GM12892 (cell line): ENCODE measurements around the gene ABL1.

Experiments used
- DNase-seq: peaks from one replicate; pipeline ENCODE4 v3.0.0; 2011; ENCODE audit not compliant: insufficient read length
- FAIRE-seq: peaks from 2 replicates; lab custom pipeline; 2011; peaks lifted over from hg19 to GRCh38; lab: Jason Lieb, UNC
- POLR2A ChIP-seq: IDR thresholded peaks from 2 replicates; pipeline ENCODE4 v1.6.1; 2011; ENCODE audit warnings: low read depth, low read length, control low read depth
- POLR2AphosphoS5 ChIP-seq: IDR thresholded peaks from 2 replicates; pipeline ENCODE4 v1.6.1; 2011; ENCODE audit warnings: low read depth, low read length, control low read depth
- TAF1 ChIP-seq: IDR thresholded peaks from 2 replicates; pipeline ENCODE4 v1.6.1; 2011; ENCODE audit warnings: low read depth, mild to moderate bottlenecking, control low read depth, low read length, borderline replicate concordance

Gene ABL1

GRCh38 chr9:130879863-130880411 is 44.9 kb downstream of the ABL1 start:
- no peak for TF ChIP-seq POLR2AphosphoS5
- TF ChIP-seq TAF1: no peak
- TF ChIP-seq POLR2A: no peak
- no peak for DNase-seq
- FAIRE-seq: no peak

GRCh38 chr9:130880599-130881220 is 45.7 kb downstream of the ABL1 start:
- FAIRE-seq: no peak

GRCh38 chr9:130881516-130881915 is 46.5 kb downstream of the ABL1 start:
- TF ChIP-seq TAF1: no peak
- no peak for TF ChIP-seq POLR2A
- TF ChIP-seq POLR2AphosphoS5: no peak
- FAIRE-seq (no peak), DNase-seq (no peak)

More at GRCh38 chr9:130880599-130881220, 45.7 kb downstream of the ABL1 start:
- TF ChIP-seq POLR2AphosphoS5: no peak
- TF ChIP-seq POLR2A: no peak
- no peak for TF ChIP-seq TAF1
- DNase-seq: no peak

- FAIRE-seq: no peak
- DNase-seq: no peak
- no peak for TF ChIP-seq POLR2AphosphoS5
- no peak for TF ChIP-seq TAF1
- TF ChIP-seq POLR2A: no peak
These were observed 47.7 kb downstream of the ABL1 start for GRCh38 chr9:130882696-130883225.

- TF ChIP-seq POLR2AphosphoS5 (no peak), POLR2A (no peak), TAF1 (no peak)
- FAIRE-seq (no peak), DNase-seq (no peak)
These were observed 48.4 kb downstream of the ABL1 start for GRCh38 chr9:130883479-130883878.

GRCh38 chr9:130884111-130884531 is 49.1 kb downstream of the ABL1 start:
- TF ChIP-seq POLR2A (no peak), POLR2AphosphoS5 (no peak), TAF1 (no peak)
- no peak for FAIRE-seq
- no peak for DNase-seq

- TF ChIP-seq TAF1: no peak
- DNase-seq: no peak
These were observed 49.8 kb downstream of the ABL1 start for GRCh38 chr9:130884542-130885483.

GRCh38 chr9:130885484-130886375 is 50.7 kb downstream of the ABL1 start:
- no peak for FAIRE-seq

More at GRCh38 chr9:130884542-130885483, 49.8 kb downstream of the ABL1 start:
- no peak for FAIRE-seq

GRCh38 chr9:130886981-130887380 is 51.9 kb downstream of the ABL1 start:
- TF ChIP-seq TAF1 (no peak), POLR2AphosphoS5 (no peak), POLR2A (no peak)
- no peak for DNase-seq
- FAIRE-seq: no peak

More at GRCh38 chr9:130885484-130886375, 50.7 kb downstream of the ABL1 start:
- DNase-seq: no peak
- TF ChIP-seq POLR2A (no peak), POLR2AphosphoS5 (no peak), TAF1 (no peak)

- DNase-seq: no peak
- FAIRE-seq: no peak
- TF ChIP-seq POLR2A (no peak), POLR2AphosphoS5 (no peak), TAF1 (no peak)
These were observed 52.6 kb downstream of the ABL1 start for GRCh38 chr9:130887494-130888144.
